Liver (tissue), 9 donors: ENCODE measurements around the gene NIFK. TPM values are rescaled to one million over a fixed set of nuclear protein-coding genes. Genes with fewer than 3 reads are reported as not detected.

Experiments
- DNase-seq: peaks from one replicate; pipeline ENCODE4 v3.0.0-alpha.2; 2017; ENCODE audit warnings: low spot score
- H3K27ac ChIP-seq, 2 donors: one replicate each; pipeline ENCODE4 v1.7.0; 2013; ENCODE audit warnings: inconsistent platforms in 2 of 2, low read length in 2 of 2, control low read depth in 1 of 2, low read depth in 1 of 2, mild to moderate bottlenecking in 1 of 2
- H3K27me3 ChIP-seq, 4 donors: one replicate each; pipeline versions ENCODE4 v1.6.1 to v1.7.0; 2013; ENCODE audit warnings: low read length in 3 of 4, inconsistent platforms in 1 of 4, mild to moderate bottlenecking in 1 of 4, moderate library complexity in 1 of 4; ENCODE audit not compliant: control insufficient read depth in 4 of 4, insufficient read depth in 4 of 4
- H3K36me3 ChIP-seq, 4 donors: one replicate each; pipeline versions ENCODE4 v1.6.1 to v1.7.0; 2013; ENCODE audit warnings: low read length in 3 of 4, mild to moderate bottlenecking in 3 of 4, low read depth in 1 of 4, moderate library complexity in 1 of 4; ENCODE audit not compliant: control insufficient read depth in 4 of 4, insufficient read depth in 3 of 4
- H3K4me1 ChIP-seq, 4 donors: one replicate each; pipeline versions ENCODE4 v1.6.1 to v1.7.0; 2013; ENCODE audit warnings: low read length in 3 of 4, mild to moderate bottlenecking in 3 of 4, moderate library complexity in 1 of 4; ENCODE audit not compliant: control insufficient read depth in 4 of 4, insufficient read depth in 4 of 4
- H3K4me3 ChIP-seq, 3 donors: one replicate each; pipeline versions ENCODE4 v1.6.1 to v1.7.0; 2013; ENCODE audit warnings: low read length in 3 of 3, control low read depth in 1 of 3, low read depth in 1 of 3, mild to moderate bottlenecking in 1 of 3
- H3K9ac ChIP-seq, 2 donors: one replicate each; pipeline ENCODE4 v1.7.0; 2013; ENCODE audit warnings: low read length in 2 of 2, mild to moderate bottlenecking in 2 of 2, moderate library complexity in 2 of 2, control low read depth in 1 of 2, low read depth in 1 of 2
- H3K9me3 ChIP-seq, 4 donors: one replicate each; pipeline versions ENCODE4 v1.6.1 to v1.7.0; 2013; ENCODE audit warnings: low read length in 3 of 4; ENCODE audit not compliant: control insufficient read depth in 4 of 4
- ATF3 ChIP-seq: IDR thresholded peaks from 2 replicates; pipeline ENCODE4 v1.6.1; 2016; ENCODE audit warnings: antibody characterized with exemption
- CTCF ChIP-seq: fragments of 150-350 bp; IDR thresholded peaks from 2 replicates; pipeline ENCODE4 v1.5.1; 2017; ENCODE audit warnings: improper control_type of control experiment, low read depth, low read length; ENCODE audit not compliant: missing input control
- EGR1 ChIP-seq, 2 donors: IDR thresholded peaks; 2 replicates each; pipeline ENCODE4 v1.6.1; 2016 to 2018; ENCODE audit warnings: antibody characterized with exemption in 2 of 2, low read depth in 2 of 2
- FOXA1 ChIP-seq: IDR thresholded peaks from 2 replicates; pipeline ENCODE4 v1.6.1; 2016; ENCODE audit warnings: antibody characterized with exemption
- FOXA2 ChIP-seq: IDR thresholded peaks from 2 replicates; pipeline ENCODE4 v1.6.1; 2016; ENCODE audit warnings: antibody characterized with exemption
- GABPA ChIP-seq, 2 donors: IDR thresholded peaks in 1 of 2; conservative IDR thresholded peaks in 1 of 2; 2 replicates each; pipeline ENCODE4 v1.6.1; 2016; ENCODE audit warnings: antibody characterized with exemption in 2 of 2, mild to moderate bottlenecking in 1 of 2, moderate library complexity in 1 of 2
- HNF4G ChIP-seq: IDR thresholded peaks from 2 replicates; pipeline ENCODE4 v1.6.1; 2016; ENCODE audit warnings: antibody characterized with exemption
- JUND ChIP-seq, 2 donors: IDR thresholded peaks; 2 replicates each; pipeline ENCODE4 v1.6.1; 2016; ENCODE audit warnings: antibody characterized with exemption in 2 of 2
- MAX ChIP-seq: IDR thresholded peaks from 2 replicates; pipeline ENCODE4 v1.6.1; 2016; ENCODE audit warnings: antibody characterized with exemption
- RAD21 ChIP-seq, 2 donors: IDR thresholded peaks; 2 replicates each; pipeline ENCODE4 v1.6.1; 2016; ENCODE audit warnings: antibody characterized with exemption in 2 of 2, mild to moderate bottlenecking in 2 of 2
- REST ChIP-seq: IDR thresholded peaks from 2 replicates; pipeline ENCODE4 v1.6.1; 2016; ENCODE audit warnings: antibody characterized with exemption, mild to moderate bottlenecking
- RXRA ChIP-seq, 2 donors: IDR thresholded peaks; 2 replicates each; pipeline ENCODE4 v1.6.1; 2017 to 2018; ENCODE audit warnings: antibody characterized with exemption in 2 of 2, mild to moderate bottlenecking in 1 of 2
- SP1 ChIP-seq: IDR thresholded peaks from 2 replicates; pipeline ENCODE4 v1.6.1; 2018; ENCODE audit warnings: antibody characterized with exemption, mild to moderate bottlenecking
- TAF1 ChIP-seq: conservative IDR thresholded peaks from 2 replicates; pipeline ENCODE4 v1.6.1; 2016; ENCODE audit warnings: antibody characterized with exemption, mild to moderate bottlenecking
- YY1 ChIP-seq: IDR thresholded peaks from 2 replicates; pipeline ENCODE4 v1.6.1; 2016; ENCODE audit warnings: antibody characterized with exemption, mild to moderate bottlenecking
- ZBTB33 ChIP-seq: IDR thresholded peaks from 2 replicates; pipeline ENCODE4 v1.6.1; 2016; ENCODE audit warnings: antibody characterized with exemption
- WGBS: extraction: QIAGEN DNeasy Blood & Tissue Kit; methylation state at CpG from one replicate; pipeline ENCODE4 v1.1.7; 2013; 5-methylcytosine and 5-hydroxymethylcytosine counted together
- polyA plus RNA-seq, 2 donors: library from polyadenylated mRNA; stranded (reverse) in 1 of 2; unstranded in 1 of 2; fragments of 200-250 nt in 1 of 2; fragments of >200 nt in 1 of 2; fragmentation: Nextera tagmentation in 1 of 2; extraction: Ambion mirVana in 1 of 2; gene quantifications; one replicate each; pipeline versions ENCODE4 v1.2.1 to v1.2.3, GENCODE V29; 2013 to 2015
- total RNA-seq, 2 donors: library from RNA; depleted of rRNA; stranded (reverse); fragments of >200 nt; gene quantifications; one replicate each; pipeline ENCODE4 v1.2.3, GENCODE V29; 2014
- donor health status: healthy.
- donor health status: healthy.
- donor health status: healthy.
- donor health status: healthy.
- donor health status: healthy.

Gene NIFK
- total and polyA plus RNA-seq, 4 donors, result 13.4 to 25.6 (median 16.2) TPM

GRCh38 chr2:121754851-121755236 is 18.2 kb upstream of the NIFK start:
- no peak for DNase-seq
- Histone ChIP-seq H3K4me1 (peaks cover 1 to 29% (median 26%) of the 10 kb centered on the region in 4 donors), H3K4me3 (peak overlapping the region; percentile 68 to 96 (median 86)), H3K9me3 (no peaks in the 10 kb centered on the region), H3K27ac (no peak overlapping the region), H3K36me3 (peaks cover 0 to 8% (median 3%) of the 10 kb centered on the region in 4 donors), H3K9ac (peak overlapping the region; percentile 91 to 94), H3K27me3 (no peaks in the 10 kb centered on the region)
- TF ChIP-seq RXRA (IDR thresholded peaks at IDR 0.05), result no peak
- no peak for TF ChIP-seq ZBTB33
- TF ChIP-seq GABPA (IDR thresholded peaks at IDR 0.05 in 1 of 2, conservative IDR thresholded peaks at IDR 0.05 in 1 of 2), result no peak
- no peak for TF ChIP-seq SP1
- 2% methylated on average over 8 of the region's 8 CpGs for WGBS

- Histone ChIP-seq H3K27me3 (no peaks in the 10 kb centered on the region), H3K4me1 (peaks cover 0 to 3% (median 0%) of the 10 kb centered on the region in 4 donors), H3K9ac (no peak overlapping the region), H3K4me3 (no peak overlapping the region), H3K27ac (no peak overlapping the region), H3K36me3 (no peaks in the 10 kb centered on the region), H3K9me3 (no peaks in the 10 kb centered on the region)
- WGBS, result 65% methylated on average over 4 of the region's 4 CpGs
- DNase-seq, result no peak
- TF ChIP-seq RXRA (IDR thresholded peaks at IDR 0.05), result no peak
- TF ChIP-seq FOXA1, result no peak
- TF ChIP-seq RAD21 (IDR thresholded peaks at IDR 0.05), result peak; percentile 53 to 56
Observed at GRCh38 chr2:121748202-121748601, 11.5 kb upstream of the NIFK start.

GRCh38 chr2:121746071-121746578 is 9.4 kb upstream of the NIFK start:
- no peak overlapping the region for H3K9ac ChIP-seq
- H3K27ac ChIP-seq, result no peak overlapping the region
- no peaks in the 10 kb centered on the region for H3K27me3 ChIP-seq
- no peak overlapping the region for H3K4me3 ChIP-seq
- no peak for DNase-seq
- WGBS, result 42% methylated on average over 6 of the region's 6 CpGs
- no peaks in the 10 kb centered on the region for H3K36me3 ChIP-seq
- H3K4me1 ChIP-seq, result peaks cover 0 to 3% (median 0%) of the 10 kb centered on the region in 4 donors
- no peaks in the 10 kb centered on the region for H3K9me3 ChIP-seq
- TF ChIP-seq EGR1 (IDR thresholded peaks at IDR 0.05; ENCODE audit: low read depth in 2 of 2) (no peak), ZBTB33 (no peak), TAF1 (no peak), FOXA1 (no peak), CTCF (no peak), JUND (IDR thresholded peaks at IDR 0.05) (no peak), HNF4G (no peak), RAD21 (IDR thresholded peaks at IDR 0.05) (no peak), RXRA (IDR thresholded peaks at IDR 0.05) (no peak), ATF3 (no peak), SP1 (no peak), REST (no peak), MAX (no peak), FOXA2 (no peak), GABPA (IDR thresholded peaks at IDR 0.05 in 1 of 2, conservative IDR thresholded peaks at IDR 0.05 in 1 of 2) (no peak), YY1 (no peak)
